Spleen (tissue), 11 donors: ENCODE results near the gene JCAD. TPM values are rescaled to one million over a fixed set of nuclear protein-coding genes. Genes with fewer than 3 reads are reported as not detected.

Source experiments
- DNase-seq: peaks from one replicate; pipeline ENCODE4 v3.0.0-alpha.2; 2020
- H3K27ac ChIP-seq, 8 donors: fragments of 200-600 bp; sonication (generic) in 7 of 8; 1 replicate in 4 of 8; 2 replicates in 4 of 8; pipeline versions ENCODE4 v1.5.0 to v1.8.0; 2016 to 2021; ENCODE audit warnings: inconsistent platforms in 4 of 8, mild to moderate bottlenecking in 4 of 8, moderate library complexity in 1 of 8
- H3K27me3 ChIP-seq, 7 donors: fragments of 200-600 bp; sonication (generic) in 6 of 7; replicated peaks in 1 of 7; 1 replicate in 4 of 7; 2 replicates in 3 of 7; pipeline versions ENCODE4 v1.5.0 to v1.8.0; 2016 to 2021; ENCODE audit warnings: inconsistent platforms in 3 of 7, mild to moderate bottlenecking in 1 of 7
- H3K36me3 ChIP-seq, 6 donors: fragments of 200-600 bp; sonication (generic) in 5 of 6; 1 replicate in 4 of 6; 2 replicates in 2 of 6; pipeline versions ENCODE4 v1.5.0 to v1.8.0; 2016 to 2021; ENCODE audit warnings: inconsistent platforms in 2 of 6
- H3K4me1 ChIP-seq, 6 donors: fragments of 200-600 bp; sonication (generic) in 5 of 6; 1 replicate in 3 of 6; 2 replicates in 3 of 6; pipeline versions ENCODE4 v1.5.0 to v1.8.0; 2016 to 2021; ENCODE audit warnings: inconsistent platforms in 3 of 6
- H3K4me3 ChIP-seq, 8 donors: fragments of 200-600 bp; sonication (generic) in 7 of 8; 1 replicate in 4 of 8; 2 replicates in 4 of 8; pipeline versions ENCODE4 v1.5.0 to v1.8.0; 2016 to 2021; ENCODE audit warnings: inconsistent platforms in 4 of 8, mild to moderate bottlenecking in 4 of 8, moderate library complexity in 2 of 8
- H3K9me3 ChIP-seq, 8 donors: fragments of 200-600 bp; sonication (generic) in 7 of 8; 1 replicate in 4 of 8; 2 replicates in 4 of 8; pipeline versions ENCODE4 v1.5.0 to v1.8.0; 2016 to 2021; ENCODE audit warnings: inconsistent platforms in 4 of 8
- CTCF ChIP-seq, 11 experiments: fragments of 200-600 bp in 7 of 11; fragments of 450-650 bp in 4 of 11; sonication (generic) in 4 of 11; IDR thresholded peaks in 8 of 11; conservative IDR thresholded peaks in 3 of 11; 1 replicate in 7 of 11; 2 replicates in 4 of 11; pipeline versions ENCODE4 v1.4.0 to v1.8.0; 2016 to 2021; ENCODE audit warnings: antibody characterized with exemption in 11 of 11, inconsistent platforms in 4 of 11, mild to moderate bottlenecking in 1 of 11
- POLR2A ChIP-seq, 3 donors: fragments of 450-650 bp; IDR thresholded peaks; one replicate each; pipeline ENCODE4 v1.5.1; 2017; ENCODE audit warnings: antibody characterized with exemption in 3 of 3, mild to moderate bottlenecking in 1 of 3
- POLR2AphosphoS5 ChIP-seq, 3 donors: sonication (generic); formaldehyde crosslinking; IDR thresholded peaks; one replicate each; pipeline ENCODE4 v1.5.1; 2017; ENCODE audit warnings: antibody characterized with exemption in 3 of 3
- WGBS, 5 donors: extraction: QIAGEN DNeasy Blood & Tissue Kit in 3 of 5; methylation state at CpG; one replicate each; pipeline versions ENCODE4 v1.1.5 to v1.1.7; 2013 to 2018; 5-methylcytosine and 5-hydroxymethylcytosine counted together
- intact Hi-C: fragments of 100-400 bp; cut with DNase I; formaldehyde crosslinking; loops from one replicate; pipeline ENCODE4 v1.15.0; 2023; ENCODE audit warnings: low total_unique reads
- polyA plus RNA-seq, 3 donors: library from polyadenylated mRNA; stranded (reverse); fragments of 200-250 nt; gene quantifications; one replicate each; pipeline ENCODE4 v1.2.1, GENCODE V29; 2013
- total RNA-seq, 7 donors: library from RNA; depleted of rRNA in 3 of 7; stranded (reverse); fragments of >200 nt in 3 of 7; fragmentation: NEBNext Ultra II Directional in 4 of 7; extraction: Animal tissue kit (Norgen Biotek cat#: 25700) in 4 of 7; gene quantifications; one replicate each; pipeline versions ENCODE4 v1.1.0 to v1.2.1, GENCODE V29; 2016 to 2021
- donor health status: healthy with polysubstance abuse.
- donor health status: DM: no; HTN: no; CAD: no; lungs with moderate emphysema.
- donor health status: DM: no; HTN: no; CAD: no.
- donor health status: Bipolar disorder and iron deficiency.
- donor health status: healthy.
- donor health status: DM: no; HTN: no; CAD: no.
- donor health status: DM: yes; HTN: yes; CAD: no.

JCAD gene
- total and polyA plus RNA-seq, 10 donors: 0.26 to 5.2 (median 1.8) TPM

GRCh38 chr10:29991382-29991781, 68.0 kb downstream of the JCAD start:
- DNase-seq: no peak
- H3K36me3 ChIP-seq: no peaks in the 10 kb centered on the region
- no peak overlapping the region for H3K4me3 ChIP-seq
- WGBS, 5 donors: 73 to 90% (median 82%) methylated on average over 3 of the region's 3 CpGs
- intact Hi-C loops: no loop called here
- H3K9me3 ChIP-seq: no peaks in the 10 kb centered on the region
- no peak for TF ChIP-seq POLR2AphosphoS5 (IDR thresholded peaks at IDR 0.05)
- TF ChIP-seq POLR2A (IDR thresholded peaks at IDR 0.05): no peak
- TF ChIP-seq CTCF (IDR thresholded peaks at IDR 0.05 in 8 of 11, conservative IDR thresholded peaks at IDR 0.05 in 3 of 11): no peak
- no peaks in the 10 kb centered on the region for H3K4me1 ChIP-seq
- no peak overlapping the region for H3K27ac ChIP-seq
- H3K27me3 ChIP-seq: peaks cover 0 to 15% (median 0%) of the 10 kb centered on the region in 7 donors

GRCh38 chr10:29987471-29987870, 71.9 kb downstream of the JCAD start:
- peaks cover 0 to 12% (median 10%) of the 10 kb centered on the region in 8 donors for H3K9me3 ChIP-seq
- no peak overlapping the region for H3K4me3 ChIP-seq
- H3K4me1 ChIP-seq: no peaks in the 10 kb centered on the region
- H3K27me3 ChIP-seq: peaks cover 0 to 10% (median 0%) of the 10 kb centered on the region in 7 donors
- H3K27ac ChIP-seq: no peak overlapping the region
- TF ChIP-seq CTCF (IDR thresholded peaks at IDR 0.05 in 8 of 11, conservative IDR thresholded peaks at IDR 0.05 in 3 of 11) (no peak), POLR2A (IDR thresholded peaks at IDR 0.05) (no peak), POLR2AphosphoS5 (IDR thresholded peaks at IDR 0.05) (no peak)
- no peaks in the 10 kb centered on the region for H3K36me3 ChIP-seq
- intact Hi-C loops: no loop called here
- WGBS, 5 donors: 72 to 94% (median 91%) methylated on average over 4 of the region's 4 CpGs
- DNase-seq: no peak

GRCh38 chr10:29982997-29983648, 76.3 kb downstream of the JCAD start:
- intact Hi-C loops: no loop called here
- no peak for TF ChIP-seq POLR2A (IDR thresholded peaks at IDR 0.05)
- no peak for TF ChIP-seq CTCF (IDR thresholded peaks at IDR 0.05 in 8 of 11, conservative IDR thresholded peaks at IDR 0.05 in 3 of 11)
- no peak for TF ChIP-seq POLR2AphosphoS5 (IDR thresholded peaks at IDR 0.05)
- H3K27me3 ChIP-seq: no peaks in the 10 kb centered on the region
- WGBS, 5 donors: 85 to 96% (median 92%) methylated on average over 2 of the region's 2 CpGs
- no peak for DNase-seq
- H3K27ac ChIP-seq: no peak overlapping the region
- H3K9me3 ChIP-seq: peaks cover 0 to 20% (median 13%) of the 10 kb centered on the region in 8 donors
- no peaks in the 10 kb centered on the region for H3K36me3 ChIP-seq
- H3K4me3 ChIP-seq: no peak overlapping the region
- H3K4me1 ChIP-seq: no peaks in the 10 kb centered on the region

- Histone ChIP-seq H3K4me1 (no peaks in the 10 kb centered on the region), H3K27me3 (no peaks in the 10 kb centered on the region), H3K27ac (no peak overlapping the region), H3K36me3 (no peaks in the 10 kb centered on the region), H3K9me3 (peaks cover 0 to 20% (median 13%) of the 10 kb centered on the region in 8 donors), H3K4me3 (no peak overlapping the region)
- no peak for DNase-seq
- WGBS, 5 donors: 77 to 96% (median 89%) methylated on average over 3 of the region's 3 CpGs
- intact Hi-C loops: no loop called here
- TF ChIP-seq POLR2A (IDR thresholded peaks at IDR 0.05) (no peak), POLR2AphosphoS5 (IDR thresholded peaks at IDR 0.05) (no peak), CTCF (IDR thresholded peaks at IDR 0.05 in 8 of 11, conservative IDR thresholded peaks at IDR 0.05 in 3 of 11) (no peak)
These were observed 77.9 kb downstream of the JCAD start for GRCh38 chr10:29981510-29981909.
